ENCODE measurements around the gene IDH3B. TPM values are rescaled to one million over a fixed set of nuclear protein-coding genes. Genes with fewer than 3 reads are reported as not detected.
A peak's percentile ranks its signal among the peaks of the same experiment; 100 is the strongest.

IDH3B gene
- total RNA-seq, 1 experiment from 2014 or later = 261 TPM

DNA sequence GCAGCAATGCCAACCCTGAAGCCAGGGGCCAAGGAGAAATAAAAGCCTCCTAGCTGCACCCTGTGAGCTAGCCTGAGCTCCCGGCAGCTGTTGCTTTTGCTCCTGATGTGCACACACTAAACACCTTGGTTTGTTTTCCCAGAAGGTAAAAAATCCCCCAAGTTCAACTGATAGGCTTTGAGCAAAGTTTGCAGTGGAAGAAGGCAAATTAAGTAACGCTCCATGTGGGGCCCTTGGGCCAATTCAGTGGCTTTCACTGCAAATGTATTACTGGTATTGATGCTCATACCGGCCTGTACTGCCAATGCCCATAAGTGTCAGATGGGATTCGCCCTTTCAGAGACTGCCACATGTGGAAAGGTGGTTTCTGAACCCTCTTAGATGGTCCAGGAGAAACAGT, 9.4 kb upstream of the IDH3B start:
- no peaks in the 10 kb centered on the region for H3F3A ChIP-seq (ENCODE audit: low read length, unreplicated experiment)
- no peaks in the 10 kb centered on the region for H3K9me2 ChIP-seq (replicated peaks; ENCODE audit: low read length)
- POLR2A ChIA-PET (ENCODE audit: unreplicated experiment) = no interaction called here
- H3K4me2 ChIP-seq (ENCODE audit: low read length) = no peak overlapping the region
- DNase-seq (no peak), ATAC-seq (no peak)
- no peaks in the 10 kb centered on the region for H3K79me2 ChIP-seq (ENCODE audit: low read length)
- no peak overlapping the region for H3K27ac ChIP-seq (ENCODE audit: low read length)
- H3K27me3 ChIP-seq (ENCODE audit: low read length) = 0 out of 2 replicates have a peak, but pooled peaks cover 4% of the 10 kb centered on the region
- CTCF ChIA-PET = interaction anchor here (0.6 to 0.7 kb wide), 4 partner anchors 62 to 466 kb away, joined by 3 to 9 read pairs (median 4); no protein-coding TSS in a partner anchor
- no peak overlapping the region for H3K4me3 ChIP-seq (ENCODE audit: low read length)
- TF ChIP-seq, protein P1, sequence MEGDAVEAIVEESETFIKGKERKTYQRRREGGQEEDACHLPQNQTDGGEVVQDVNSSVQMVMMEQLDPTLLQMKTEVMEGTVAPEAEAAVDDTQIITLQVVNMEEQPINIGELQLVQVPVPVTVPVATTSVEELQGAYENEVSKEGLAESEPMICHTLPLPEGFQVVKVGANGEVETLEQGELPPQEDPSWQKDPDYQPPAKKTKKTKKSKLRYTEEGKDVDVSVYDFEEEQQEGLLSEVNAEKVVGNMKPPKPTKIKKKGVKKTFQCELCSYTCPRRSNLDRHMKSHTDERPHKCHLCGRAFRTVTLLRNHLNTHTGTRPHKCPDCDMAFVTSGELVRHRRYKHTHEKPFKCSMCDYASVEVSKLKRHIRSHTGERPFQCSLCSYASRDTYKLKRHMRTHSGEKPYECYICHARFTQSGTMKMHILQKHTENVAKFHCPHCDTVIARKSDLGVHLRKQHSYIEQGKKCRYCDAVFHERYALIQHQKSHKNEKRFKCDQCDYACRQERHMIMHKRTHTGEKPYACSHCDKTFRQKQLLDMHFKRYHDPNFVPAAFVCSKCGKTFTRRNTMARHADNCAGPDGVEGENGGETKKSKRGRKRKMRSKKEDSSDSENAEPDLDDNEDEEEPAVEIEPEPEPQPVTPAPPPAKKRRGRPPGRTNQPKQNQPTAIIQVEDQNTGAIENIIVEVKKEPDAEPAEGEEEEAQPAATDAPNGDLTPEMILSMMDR (conservative IDR thresholded peaks at IDR 0.05; ENCODE audit: low read depth, low read length) = no peak
- TF ChIP-seq EZH2phosphoT487 (IDR thresholded peaks at IDR 0.05; ENCODE audit: borderline replicate concordance, low read length) (no peak), EZH2 (IDR thresholded peaks at IDR 0.05; ENCODE audit: low read length, unreplicated experiment) (no peak)
- BruUV-seq (replicated peaks) = no TSS peak
- no peaks in the 10 kb centered on the region for H3K9me3 ChIP-seq (ENCODE audit: low read length)
- intact Hi-C loops (cut with micrococcal nuclease) = no loop called here
- no peaks in the 10 kb centered on the region for H3K4me1 ChIP-seq (ENCODE audit: insufficient read depth, low read length)
- H2AFZ ChIP-seq (ENCODE audit: low read length) = 0 out of 2 replicates have a peak overlapping the region, but pooled peaks have one; percentile 28
- no peak overlapping the region for H3K9ac ChIP-seq (ENCODE audit: low read length)
- no peaks in the 10 kb centered on the region for H3K36me3 ChIP-seq (ENCODE audit: low read depth, low read length)
- no peaks in the 10 kb centered on the region for H4K20me1 ChIP-seq (ENCODE audit: low read length)

- no peak overlapping the region for H3K4me3 ChIP-seq (ENCODE audit: low read length)
- TF ChIP-seq, protein P1 (conservative IDR thresholded peaks at IDR 0.05; ENCODE audit: low read depth, low read length) = no peak
- TF ChIP-seq EZH2phosphoT487 (IDR thresholded peaks at IDR 0.05; ENCODE audit: borderline replicate concordance, low read length) = no peak
- no peak for TF ChIP-seq EZH2 (IDR thresholded peaks at IDR 0.05; ENCODE audit: low read length, unreplicated experiment)
- no peak overlapping the region for H3K9ac ChIP-seq (ENCODE audit: low read length)
- no peak overlapping the region for H3K4me2 ChIP-seq (ENCODE audit: low read length)
- ChIA-PET POLR2A (ENCODE audit: unreplicated experiment) (no interaction called here), CTCF (no interaction called here)
- intact Hi-C loops (cut with micrococcal nuclease) = no loop called here
- no peaks in the 10 kb centered on the region for H3K36me3 ChIP-seq (ENCODE audit: low read depth, low read length)
- 0 out of 2 replicates have a peak, but pooled peaks cover 4% of the 10 kb centered on the region for H3K27me3 ChIP-seq (ENCODE audit: low read length)
- H2AFZ ChIP-seq (ENCODE audit: low read length) = no peak overlapping the region
- no peaks in the 10 kb centered on the region for H3K9me2 ChIP-seq (replicated peaks; ENCODE audit: low read length)
- H3F3A ChIP-seq (ENCODE audit: low read length, unreplicated experiment) = no peaks in the 10 kb centered on the region
- no peak overlapping the region for H3K27ac ChIP-seq (ENCODE audit: low read length)
- no peak for DNase-seq
- no peaks in the 10 kb centered on the region for H3K79me2 ChIP-seq (ENCODE audit: low read length)
- H3K4me1 ChIP-seq (ENCODE audit: insufficient read depth, low read length) = no peaks in the 10 kb centered on the region
- no peak for ATAC-seq
- BruUV-seq (replicated peaks) = no TSS peak
- no peaks in the 10 kb centered on the region for H3K9me3 ChIP-seq (ENCODE audit: low read length)
- H4K20me1 ChIP-seq (ENCODE audit: low read length) = no peaks in the 10 kb centered on the region
Observed at GRCh38 chr20:2672446-2672845, 8.4 kb upstream of the IDH3B start.

- ATAC-seq (no peak), DNase-seq (no peak)
- Histone ChIP-seq H2AFZ (ENCODE audit: low read length) (no peak overlapping the region), H3K9ac (ENCODE audit: low read length) (no peak overlapping the region), H3K9me3 (ENCODE audit: low read length) (no peaks in the 10 kb centered on the region), H3K9me2 (replicated peaks; ENCODE audit: low read length) (no peaks in the 10 kb centered on the region), H3K4me2 (ENCODE audit: low read length) (no peak overlapping the region), H3K27ac (ENCODE audit: low read length) (no peak overlapping the region), H3K4me1 (ENCODE audit: insufficient read depth, low read length) (no peaks in the 10 kb centered on the region), H3K27me3 (ENCODE audit: low read length) (0 out of 2 replicates have a peak, but pooled peaks cover 4% of the 10 kb centered on the region), H4K20me1 (ENCODE audit: low read length) (no peaks in the 10 kb centered on the region), H3K79me2 (ENCODE audit: low read length) (no peaks in the 10 kb centered on the region), H3K36me3 (ENCODE audit: low read depth, low read length) (no peaks in the 10 kb centered on the region), H3F3A (ENCODE audit: low read length, unreplicated experiment) (no peaks in the 10 kb centered on the region), H3K4me3 (ENCODE audit: low read length) (no peak overlapping the region)
- intact Hi-C loops (cut with micrococcal nuclease) = no loop called here
- no TSS peak for BruUV-seq (replicated peaks)
- TF ChIP-seq, protein P1 (conservative IDR thresholded peaks at IDR 0.05; ENCODE audit: low read depth, low read length) = peak; percentile 41
- TF ChIP-seq EZH2 (IDR thresholded peaks at IDR 0.05; ENCODE audit: low read length, unreplicated experiment) = no peak
- TF ChIP-seq EZH2phosphoT487 (IDR thresholded peaks at IDR 0.05; ENCODE audit: borderline replicate concordance, low read length) = no peak
- ChIA-PET CTCF (no interaction called here), POLR2A (ENCODE audit: unreplicated experiment) (no interaction called here)
Observed at GRCh38 chr20:2671977-2672376, 8.0 kb upstream of the IDH3B start.

All from PC-3 (cell line).